PC-3 (cell line): ENCODE results near the gene PACRG. TPM values are rescaled to one million over a fixed set of nuclear protein-coding genes. Genes with fewer than 3 reads are reported as not detected.

ENCODE experiments used
- ATAC-seq: fragments of 200-7000 bp; cut with Tn5 transposase; 2 replicates; pipeline ENCODE4 v1.9.1; 2020; ENCODE audit warnings: mild to moderate bottlenecking, moderate library complexity
- BruUV-seq: library from RNA; stranded (reverse); fragments of 400-500 nt; replicated peaks from 2 replicates; lab custom pipeline; 2021; lab: Mats Ljungman, UMichigan
- CTCF ChIA-PET: fragments of 300-600 bp; sonication (Branson Sonifier 250); formaldehyde crosslinking; loops from one replicate; lab custom pipeline; 2022; ENCODE audit warnings: antibody characterized with exemption; lab: Charles Lee
- POLR2A ChIA-PET: fragments of 300-600 bp; sonication (Branson Sonifier 250); formaldehyde crosslinking; loops from one replicate; lab custom pipeline; 2022; ENCODE audit warnings: antibody characterized with exemption; ENCODE audit not compliant: unreplicated experiment; lab: Charles Lee
- DNase-seq: peaks from one replicate; pipeline ENCODE4 v3.0.0-alpha.2; 2015
- H2AFZ ChIP-seq: fragments of 300-600 bp; sonication (generic); 2 replicates; pipeline ENCODE4 v1.6.0; 2016; ENCODE audit warnings: antibody characterized with exemption, low read length
- H3F3A ChIP-seq: fragments of 300-600 bp; sonication (generic); one replicate; pipeline ENCODE4 v1.6.0; 2017; ENCODE audit warnings: antibody characterized with exemption, low read length, control low read depth, mild to moderate bottlenecking; ENCODE audit not compliant: unreplicated experiment
- H3K27ac ChIP-seq: fragments of 300-600 bp; sonication (generic); 2 replicates; pipeline ENCODE4 v1.5.1; 2016; ENCODE audit warnings: mild to moderate bottlenecking, low read length
- H3K27me3 ChIP-seq: fragments of 300-600 bp; sonication (generic); 2 replicates; pipeline ENCODE4 v1.6.1; 2016; ENCODE audit warnings: low read length, mixed read lengths
- H3K36me3 ChIP-seq: fragments of 300-600 bp; sonication (generic); 2 replicates; pipeline ENCODE4 v1.6.1; 2016; ENCODE audit warnings: low read depth, mixed run types, low read length, mixed read lengths
- H3K4me1 ChIP-seq: fragments of 300-600 bp; sonication (generic); 2 replicates; pipeline ENCODE4 v1.5.1; 2016; ENCODE audit warnings: low read length; ENCODE audit not compliant: insufficient read depth
- H3K4me2 ChIP-seq: fragments of 300-600 bp; sonication (generic); 2 replicates; pipeline ENCODE4 v1.6.0; 2016; ENCODE audit warnings: low read length
- H3K4me3 ChIP-seq: fragments of 300-600 bp; sonication (generic); 2 replicates; pipeline ENCODE4 v1.5.1; 2016; ENCODE audit warnings: mild to moderate bottlenecking, low read length, mixed read lengths
- H3K79me2 ChIP-seq: fragments of 300-600 bp; sonication (generic); 2 replicates; pipeline ENCODE4 v1.6.1; 2017; ENCODE audit warnings: low read length, mixed read lengths
- H3K9ac ChIP-seq: fragments of 300-600 bp; sonication (generic); 2 replicates; pipeline ENCODE4 v1.6.0; 2016; ENCODE audit warnings: mild to moderate bottlenecking, low read length
- H3K9me2 ChIP-seq: fragments of 300-600 bp; sonication (generic); replicated peaks from 2 replicates; pipeline ENCODE4 v1.6.1; 2016; ENCODE audit warnings: mixed run types, low read length, mixed read lengths
- H3K9me3 ChIP-seq: fragments of 300-600 bp; sonication (generic); 2 replicates; pipeline ENCODE4 v1.6.1; 2016; ENCODE audit warnings: low read length, mixed read lengths
- H4K20me1 ChIP-seq: fragments of 300-600 bp; sonication (generic); 2 replicates; pipeline ENCODE4 v1.6.1; 2016; ENCODE audit warnings: low read length, mixed read lengths
- EZH2 ChIP-seq: fragments of 300-600 bp; sonication (generic); IDR thresholded peaks from one replicate; pipeline ENCODE4 v1.6.1; 2017; ENCODE audit warnings: antibody characterized with exemption, mild to moderate bottlenecking, low read length; ENCODE audit not compliant: unreplicated experiment
- EZH2phosphoT487 ChIP-seq: fragments of 300-600 bp; sonication (generic); IDR thresholded peaks from 2 replicates; pipeline ENCODE4 v1.6.1; 2018; ENCODE audit warnings: mild to moderate bottlenecking, antibody characterized with exemption, low read length, borderline replicate concordance
- intact Hi-C: fragments of 100-400 bp; cut with micrococcal nuclease; formaldehyde crosslinking; loops from 2 replicates; pipeline ENCODE4 v1.9.0; 2023
- total RNA-seq: library from RNA; depleted of rRNA; stranded (reverse); fragments of >200 nt; gene quantifications from 2 replicates; pipeline ENCODE4 v1.2.3, GENCODE V29; 2014
- TF ChIP-seq, protein P1 (sequence below): fragments of 300-600 bp; sonication (generic); conservative IDR thresholded peaks from 2 replicates; pipeline ENCODE4 v1.5.1; 2017; ENCODE audit warnings: antibody characterized with exemption, low read depth, mild to moderate bottlenecking, low read length

Gene PACRG
- total RNA-seq, 1 experiment from 2014 or later: not detected

DNA sequence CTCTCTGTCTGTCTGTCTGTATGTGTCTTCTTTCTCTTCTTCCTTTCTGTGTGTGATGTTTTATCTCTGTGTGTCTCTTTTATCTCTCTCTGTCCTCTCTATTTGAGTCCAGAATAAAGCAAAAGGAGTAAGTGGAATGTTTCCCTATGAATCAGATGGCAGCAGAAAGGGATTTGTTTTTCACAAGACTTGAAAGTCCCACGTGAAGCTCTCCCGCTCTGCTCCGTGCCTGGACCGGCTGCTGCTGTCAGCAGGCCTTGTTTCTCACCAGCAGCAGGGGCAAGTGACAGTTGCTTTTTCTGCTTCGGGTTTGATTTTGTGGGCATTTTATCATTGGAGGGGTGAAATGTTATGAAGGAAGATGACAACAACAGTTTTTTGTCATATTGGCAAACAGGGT, 212.7 kb downstream of the PACRG start:
- H3F3A ChIP-seq: no peaks in the 10 kb centered on the region
- DNase-seq (no peak), ATAC-seq (no peak)
- H3K79me2 ChIP-seq: no peaks in the 10 kb centered on the region
- no peak overlapping the region for H3K4me2 ChIP-seq
- no peak overlapping the region for H3K4me3 ChIP-seq
- intact Hi-C loops: no loop called here
- no peak overlapping the region for H2AFZ ChIP-seq
- TF ChIP-seq, protein P1, sequence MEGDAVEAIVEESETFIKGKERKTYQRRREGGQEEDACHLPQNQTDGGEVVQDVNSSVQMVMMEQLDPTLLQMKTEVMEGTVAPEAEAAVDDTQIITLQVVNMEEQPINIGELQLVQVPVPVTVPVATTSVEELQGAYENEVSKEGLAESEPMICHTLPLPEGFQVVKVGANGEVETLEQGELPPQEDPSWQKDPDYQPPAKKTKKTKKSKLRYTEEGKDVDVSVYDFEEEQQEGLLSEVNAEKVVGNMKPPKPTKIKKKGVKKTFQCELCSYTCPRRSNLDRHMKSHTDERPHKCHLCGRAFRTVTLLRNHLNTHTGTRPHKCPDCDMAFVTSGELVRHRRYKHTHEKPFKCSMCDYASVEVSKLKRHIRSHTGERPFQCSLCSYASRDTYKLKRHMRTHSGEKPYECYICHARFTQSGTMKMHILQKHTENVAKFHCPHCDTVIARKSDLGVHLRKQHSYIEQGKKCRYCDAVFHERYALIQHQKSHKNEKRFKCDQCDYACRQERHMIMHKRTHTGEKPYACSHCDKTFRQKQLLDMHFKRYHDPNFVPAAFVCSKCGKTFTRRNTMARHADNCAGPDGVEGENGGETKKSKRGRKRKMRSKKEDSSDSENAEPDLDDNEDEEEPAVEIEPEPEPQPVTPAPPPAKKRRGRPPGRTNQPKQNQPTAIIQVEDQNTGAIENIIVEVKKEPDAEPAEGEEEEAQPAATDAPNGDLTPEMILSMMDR: no peak
- TF ChIP-seq EZH2: no peak
- TF ChIP-seq EZH2phosphoT487: no peak
- no peaks in the 10 kb centered on the region for H4K20me1 ChIP-seq
- no peaks in the 10 kb centered on the region for H3K27me3 ChIP-seq
- BruUV-seq: no TSS peak
- POLR2A ChIA-PET: no interaction called here
- H3K9me3 ChIP-seq: no peaks in the 10 kb centered on the region
- H3K9ac ChIP-seq: no peak overlapping the region
- H3K4me1 ChIP-seq: no peaks in the 10 kb centered on the region
- H3K9me2 ChIP-seq: no peaks in the 10 kb centered on the region
- no peaks in the 10 kb centered on the region for H3K36me3 ChIP-seq
- CTCF ChIA-PET: no interaction called here
- H3K27ac ChIP-seq: no peak overlapping the region

DNA sequence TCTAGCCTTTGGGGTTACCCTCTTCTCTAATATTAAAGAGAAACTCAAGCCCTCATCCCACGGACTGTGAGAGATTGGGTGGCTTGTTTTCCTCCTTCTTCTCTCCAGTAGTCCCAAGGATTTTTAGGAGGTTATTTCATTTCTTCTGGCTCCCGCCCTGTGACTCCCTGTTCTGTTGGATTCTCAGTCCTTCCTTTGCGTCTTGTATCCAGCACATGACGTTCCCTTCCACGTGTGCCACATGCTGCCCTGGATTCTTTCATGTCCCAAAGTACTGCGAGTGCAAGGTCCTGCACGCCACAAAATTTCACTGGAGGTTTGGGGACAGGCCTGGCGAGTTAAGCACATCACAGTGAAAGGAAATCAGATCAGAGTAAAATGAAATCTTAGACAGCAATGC, 213.4 kb downstream of the PACRG start:
- Histone ChIP-seq H3K36me3 (no peaks in the 10 kb centered on the region), H3F3A (no peaks in the 10 kb centered on the region), H3K4me2 (no peak overlapping the region), H3K9ac (no peak overlapping the region), H3K4me1 (no peaks in the 10 kb centered on the region), H3K9me3 (no peaks in the 10 kb centered on the region), H3K27ac (no peak overlapping the region), H3K4me3 (no peak overlapping the region), H3K9me2 (no peaks in the 10 kb centered on the region), H3K79me2 (no peaks in the 10 kb centered on the region), H3K27me3 (no peaks in the 10 kb centered on the region), H4K20me1 (no peaks in the 10 kb centered on the region), H2AFZ (no peak overlapping the region)
- no TSS peak for BruUV-seq
- intact Hi-C loops: no loop called here
- CTCF ChIA-PET: no interaction called here
- TF ChIP-seq EZH2: no peak
- TF ChIP-seq, protein P1: no peak
- TF ChIP-seq EZH2phosphoT487: no peak
- DNase-seq (no peak), ATAC-seq (no peak)
- POLR2A ChIA-PET: no interaction called here

DNA sequence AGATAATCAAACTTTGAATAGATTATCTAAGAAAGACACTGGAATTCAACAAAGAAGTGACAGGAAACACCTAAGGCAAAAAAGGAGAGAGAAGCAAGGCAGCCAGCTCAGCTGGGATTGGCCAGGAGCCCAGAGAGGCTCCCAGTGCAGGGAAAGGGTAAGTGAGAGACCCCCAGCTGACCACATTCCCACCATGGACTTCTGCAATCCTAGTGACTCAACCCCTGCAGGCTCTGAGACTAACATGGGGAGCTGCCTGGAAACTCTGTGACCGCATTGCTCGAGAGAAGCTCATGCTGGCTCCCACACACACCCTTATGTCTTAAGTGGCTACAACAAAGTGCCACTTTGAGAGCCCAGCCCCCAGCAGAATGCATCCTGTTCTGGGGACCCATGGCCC, 215.1 kb downstream of the PACRG start:
- Histone ChIP-seq H3K4me3 (no peak overlapping the region), H2AFZ (no peak overlapping the region), H3K4me1 (no peaks in the 10 kb centered on the region), H4K20me1 (no peaks in the 10 kb centered on the region), H3K9ac (no peak overlapping the region), H3K27ac (no peak overlapping the region), H3K9me3 (no peaks in the 10 kb centered on the region), H3F3A (no peaks in the 10 kb centered on the region), H3K36me3 (no peaks in the 10 kb centered on the region), H3K9me2 (no peaks in the 10 kb centered on the region), H3K79me2 (no peaks in the 10 kb centered on the region), H3K27me3 (no peaks in the 10 kb centered on the region), H3K4me2 (no peak overlapping the region)
- ChIA-PET POLR2A (no interaction called here), CTCF (no interaction called here)
- no TSS peak for BruUV-seq
- TF ChIP-seq, protein P1: no peak
- ATAC-seq (no peak), DNase-seq (no peak)
- intact Hi-C loops: no loop called here
